B cell (primary cell): Measurements from ENCODE around the gene BLVRB. TPM values are rescaled to one million over a fixed set of nuclear protein-coding genes. Genes with fewer than 3 reads are reported as not detected.

Experiments used
- ATAC-seq: fragments of 200-7000 bp; cut with Tn5 transposase; one replicate; pipeline ENCODE4 v1.10.0; 2021; ENCODE audit warnings: low read depth, mild to moderate bottlenecking, moderate number of reproducible peaks, moderate library complexity
- CTCF ChIA-PET: fragments of 350-600 bp; sonication (Branson Sonifier 250); formaldehyde crosslinking; loops from one replicate; lab custom pipeline; 2021; ENCODE audit warnings: antibody characterized with exemption, inconsistent platforms; lab: Charles Lee
- POLR2A ChIA-PET: fragments of 350-600 bp; sonication (Branson Sonifier 250); formaldehyde crosslinking; loops from one replicate; lab custom pipeline; 2021; ENCODE audit warnings: antibody characterized with exemption; lab: Charles Lee
- DNase-seq: peaks from one replicate; pipeline ENCODE4 v3.0.0; 2013
- H2AFZ ChIP-seq: 2 replicates; pipeline ENCODE4 v1.6.1; 2012; ENCODE audit warnings: mild to moderate bottlenecking, low read depth, low read length; ENCODE audit not compliant: insufficient read depth, poor library complexity, severe bottlenecking
- H3K27ac ChIP-seq, 2 donors: 1 replicate in 1 of 2; 2 replicates in 1 of 2; pipeline ENCODE4 v1.5.1; 2012 to 2013; ENCODE audit warnings: low read length in 2 of 2, mild to moderate bottlenecking in 2 of 2, moderate library complexity in 1 of 2
- H3K27me3 ChIP-seq, 4 experiments: fragments of 200-600 bp in 1 of 4; sonication (generic) in 1 of 4; replicated peaks in 1 of 4; 1 replicate in 2 of 4; 2 replicates in 2 of 4; pipeline versions ENCODE4 v1.6.1 to v1.7.0; 2013 to 2016; ENCODE audit warnings: low read length in 3 of 4, mild to moderate bottlenecking in 2 of 4, mixed read lengths in 1 of 4, moderate library complexity in 1 of 4; ENCODE audit not compliant: insufficient read depth in 4 of 4, control insufficient read depth in 3 of 4; ENCODE audit errors: control extremely low read depth in 1 of 4
- H3K36me3 ChIP-seq, 2 experiments: replicated peaks in 1 of 2; 1 replicate in 1 of 2; 2 replicates in 1 of 2; pipeline versions ENCODE4 v1.6.1 to v1.7.1; 2013; ENCODE audit warnings: low read length in 1 of 2; ENCODE audit not compliant: insufficient read depth in 2 of 2, control insufficient read depth in 1 of 2; ENCODE audit errors: control extremely low read depth in 1 of 2, extremely low read depth in 1 of 2
- H3K4me1 ChIP-seq, 2 donors: fragments of 200-600 bp in 1 of 2; sonication (generic) in 1 of 2; 1 replicate in 1 of 2; 2 replicates in 1 of 2; pipeline versions ENCODE4 v1.5.1 to v1.6.1; 2013 to 2017; ENCODE audit warnings: low read length in 2 of 2; ENCODE audit not compliant: control insufficient read depth in 2 of 2, insufficient read depth in 2 of 2
- H3K4me2 ChIP-seq: replicated peaks from 2 replicates; pipeline ENCODE3; 2012; ENCODE audit warnings: mild to moderate bottlenecking, low read depth, low read length; ENCODE audit not compliant: poor library complexity, severe bottlenecking
- H3K4me3 ChIP-seq, 5 experiments: fragments of 200-600 bp in 1 of 5; sonication (generic) in 1 of 5; 1 replicate in 3 of 5; 2 replicates in 2 of 5; pipeline versions ENCODE4 v1.5.1 to v1.7.0; 2011 to 2016; ENCODE audit warnings: low read length in 4 of 5, mild to moderate bottlenecking in 4 of 5, low read depth in 2 of 5, control low read depth in 1 of 5, moderate library complexity in 1 of 5; ENCODE audit not compliant: insufficient read depth in 1 of 5; ENCODE audit errors: control extremely low read depth in 1 of 5, extremely low read depth in 1 of 5
- H3K79me2 ChIP-seq: fragments of 200-600 bp; sonication (generic); one replicate; pipeline ENCODE4 v1.6.0; 2016; ENCODE audit warnings: low read length; ENCODE audit not compliant: control insufficient read depth, insufficient read depth
- H3K9ac ChIP-seq: fragments of 200-600 bp; sonication (generic); 2 replicates; pipeline ENCODE4 v1.6.1; 2017; ENCODE audit warnings: mild to moderate bottlenecking, low read length, moderate library complexity
- H3K9me3 ChIP-seq, 3 donors: one replicate each; pipeline versions ENCODE4 v1.6.1 to v1.7.1; 2013; ENCODE audit warnings: low read length in 2 of 3; ENCODE audit not compliant: control insufficient read depth in 2 of 3, insufficient read depth in 1 of 3; ENCODE audit errors: control extremely low read depth in 1 of 3
- H4K20me1 ChIP-seq: 2 replicates; pipeline ENCODE4 v1.6.0; 2012; ENCODE audit warnings: mild to moderate bottlenecking, low read length; ENCODE audit not compliant: insufficient read depth, control insufficient read depth, poor library complexity, severe bottlenecking
- H3K27ac Mint-ChIP-seq: one replicate; pipeline ENCODE4 v1.8.0; 2021; ENCODE audit warnings: mixed read lengths
- H3K27me3 Mint-ChIP-seq: one replicate; pipeline ENCODE4 v1.8.0; 2021; ENCODE audit warnings: mixed read lengths
- H3K4me1 Mint-ChIP-seq: one replicate; pipeline ENCODE4 v1.8.0; 2021; ENCODE audit warnings: mixed read lengths
- H3K4me3 Mint-ChIP-seq: one replicate; pipeline ENCODE4 v1.8.0; 2021; ENCODE audit warnings: mixed read lengths
- H3K9me3 Mint-ChIP-seq: one replicate; pipeline ENCODE4 v1.8.0; 2022; ENCODE audit warnings: mixed read lengths; ENCODE audit not compliant: insufficient read depth
- EZH2 ChIP-seq: IDR thresholded peaks from 2 replicates; pipeline ENCODE4 v1.6.1; 2012; ENCODE audit warnings: borderline replicate concordance, low read depth, mild to moderate bottlenecking, moderate library complexity, low read length; ENCODE audit not compliant: insufficient read depth, poor library complexity, severe bottlenecking
- whole genome bisulfite sequencing: methylation state at CpG from one replicate; pipeline ENCODE4 v1.1.5; 2013; ENCODE audit warnings: missing lambda C conversion rate; ENCODE audit not compliant: insufficient coverage; 5-methylcytosine and 5-hydroxymethylcytosine counted together
- intact Hi-C: fragments of 100-400 bp; cut with micrococcal nuclease; formaldehyde crosslinking; loops from one replicate; pipeline ENCODE4 v1.10.0; 2022
- polyA plus RNA-seq: library from polyadenylated mRNA; depleted of rRNA; stranded (reverse); fragments of >200 nt; gene quantifications from 2 replicates; pipeline ENCODE4 v1.2.3, GENCODE V29; 2012
- total RNA-seq, 2 donors: library from RNA; stranded (reverse); fragments of 120-200 nt in 1 of 2; gene quantifications; 1 replicate in 1 of 2; 2 replicates in 1 of 2; pipeline versions ENCODE4 v1.2.3 to v1.2.4, GENCODE V29; 2013 to 2022
- TF ChIP-seq, protein P1 (sequence below): fragments of 200-600 bp; IDR thresholded peaks from one replicate; pipeline ENCODE4 v1.8.0; 2022; ENCODE audit warnings: antibody characterized with exemption, mild to moderate bottlenecking

The BLVRB gene
- total and polyA plus RNA-seq, 2 donors (not counting 1 experiment from before 2014, with no cell fraction given), result 14.2 to 23.2 TPM

DNA sequence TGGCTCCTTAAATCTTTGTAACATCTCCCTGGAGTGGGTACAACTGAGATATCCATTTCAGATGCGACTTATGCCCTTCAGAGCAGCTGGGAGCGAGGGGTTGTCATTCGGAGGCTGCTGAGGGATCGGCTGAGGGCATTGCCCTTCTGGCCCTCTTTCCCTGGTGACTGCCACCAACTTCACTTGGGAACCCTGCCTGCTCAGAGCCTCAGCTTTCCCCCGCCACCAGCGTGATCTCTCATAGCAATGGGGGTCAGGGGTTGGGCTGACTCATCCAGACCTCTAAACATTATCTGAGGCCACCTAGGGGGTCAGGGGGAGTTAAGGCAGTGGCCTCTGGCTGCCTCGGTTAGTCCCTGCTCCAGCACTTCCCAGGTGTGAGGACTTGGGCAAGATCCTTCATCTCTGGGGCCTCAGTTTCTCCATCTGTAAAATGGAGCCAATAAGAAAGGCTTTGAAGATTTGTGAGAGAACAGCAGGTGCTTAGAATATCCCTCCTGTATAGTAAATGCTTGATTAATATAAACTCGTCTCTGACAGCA lies 53.5 kb downstream of the BLVRB start:
- Histone ChIP-seq H3K4me3 (no peak overlapping the region), H3K4me1 (peaks cover 11 to 38% of the 10 kb centered on the region in 2 donors), H3K9ac (no peak overlapping the region), H3K79me2 (no peaks in the 10 kb centered on the region), H3K27ac (no peak overlapping the region), H4K20me1 (no peaks in the 10 kb centered on the region), H3K27me3 (peaks cover 0 to 2% (median 0%) of the 10 kb centered on the region in 4 experiments), H3K9me3 (no peaks in the 10 kb centered on the region), H3K36me3 (no peaks in the 10 kb centered on the region), H3K4me2 (no peak overlapping the region), H2AFZ (no peak overlapping the region)
- POLR2A ChIA-PET, result interaction anchor here (0.7 kb wide), 1 partner anchor 8 kb away, joined by 3 read pairs; no protein-coding TSS in a partner anchor
- no peak for DNase-seq
- ATAC-seq, result no peak
- Mint-ChIP-seq H3K4me3 (no peak overlapping the region), H3K27me3 (no peaks in the 10 kb centered on the region), H3K27ac (no peak overlapping the region), H3K4me1 (peaks cover 30% of the 10 kb centered on the region), H3K9me3 (no peaks in the 10 kb centered on the region)
- intact Hi-C loops, result no loop called here
- TF ChIP-seq EZH2, result no peak
- TF ChIP-seq, protein P1, sequence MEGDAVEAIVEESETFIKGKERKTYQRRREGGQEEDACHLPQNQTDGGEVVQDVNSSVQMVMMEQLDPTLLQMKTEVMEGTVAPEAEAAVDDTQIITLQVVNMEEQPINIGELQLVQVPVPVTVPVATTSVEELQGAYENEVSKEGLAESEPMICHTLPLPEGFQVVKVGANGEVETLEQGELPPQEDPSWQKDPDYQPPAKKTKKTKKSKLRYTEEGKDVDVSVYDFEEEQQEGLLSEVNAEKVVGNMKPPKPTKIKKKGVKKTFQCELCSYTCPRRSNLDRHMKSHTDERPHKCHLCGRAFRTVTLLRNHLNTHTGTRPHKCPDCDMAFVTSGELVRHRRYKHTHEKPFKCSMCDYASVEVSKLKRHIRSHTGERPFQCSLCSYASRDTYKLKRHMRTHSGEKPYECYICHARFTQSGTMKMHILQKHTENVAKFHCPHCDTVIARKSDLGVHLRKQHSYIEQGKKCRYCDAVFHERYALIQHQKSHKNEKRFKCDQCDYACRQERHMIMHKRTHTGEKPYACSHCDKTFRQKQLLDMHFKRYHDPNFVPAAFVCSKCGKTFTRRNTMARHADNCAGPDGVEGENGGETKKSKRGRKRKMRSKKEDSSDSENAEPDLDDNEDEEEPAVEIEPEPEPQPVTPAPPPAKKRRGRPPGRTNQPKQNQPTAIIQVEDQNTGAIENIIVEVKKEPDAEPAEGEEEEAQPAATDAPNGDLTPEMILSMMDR, result no peak
- CTCF ChIA-PET, result interaction anchor here (0.6 to 1.8 kb wide), 4 partner anchors 8 to 271 kb away, joined by 3 to 10 read pairs (median 4); no protein-coding TSS in a partner anchor
- WGBS, result 98% methylated on average over 4 of the region's 8 CpGs

DNA sequence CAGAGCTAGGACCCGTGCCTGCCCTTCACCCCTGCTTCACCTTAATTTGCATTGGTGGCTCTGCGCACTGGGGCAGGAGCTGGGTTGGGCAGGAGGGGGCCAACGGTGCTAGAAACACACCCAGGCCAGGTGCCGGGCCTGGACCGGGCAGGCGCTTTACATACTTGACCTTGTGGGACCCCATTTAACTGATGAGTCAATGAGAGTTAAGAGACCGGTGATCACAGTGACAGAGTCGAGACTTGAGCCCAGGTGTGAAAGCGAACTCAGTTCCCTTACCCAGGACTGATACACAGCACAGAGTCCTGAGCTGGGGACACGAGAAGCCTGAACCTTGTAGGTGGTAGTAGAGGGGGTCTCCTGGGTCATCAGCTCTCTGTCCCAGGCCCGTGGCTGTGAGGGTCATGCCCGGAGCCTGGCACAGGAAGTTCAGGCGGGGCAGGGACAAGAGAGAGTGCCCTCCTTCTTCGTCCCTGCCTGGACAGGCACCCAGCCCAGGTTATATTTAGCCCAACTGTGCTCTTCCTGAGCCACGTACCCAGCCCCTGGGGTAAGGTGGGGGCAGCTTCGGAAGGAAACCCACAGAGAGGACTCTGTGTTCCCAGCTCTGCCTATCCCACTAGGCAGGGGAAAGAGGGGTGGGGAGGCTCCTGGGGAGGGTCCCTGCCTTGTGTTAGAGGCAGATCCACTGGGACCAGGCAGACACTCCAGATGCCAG lies 54.3 kb downstream of the BLVRB start:
- Histone ChIP-seq H3K27ac (peak overlapping the region; percentile 3 to 48), H3K9ac (no peak overlapping the region), H3K27me3 (peaks cover 0 to 2% (median 0%) of the 10 kb centered on the region in 4 experiments), H4K20me1 (no peaks in the 10 kb centered on the region), H3K4me1 (peaks cover 10 to 36% of the 10 kb centered on the region in 2 donors), H3K36me3 (no peaks in the 10 kb centered on the region), H3K4me3 (no peak overlapping the region), H3K9me3 (no peaks in the 10 kb centered on the region), H2AFZ (peak overlapping the region; percentile 13), H3K4me2 (peak overlapping the region; percentile 38), H3K79me2 (no peaks in the 10 kb centered on the region)
- ATAC-seq (peak; percentile 33), DNase-seq (no peak)
- CTCF ChIA-PET, result interaction anchor here (0.6 to 1.8 kb wide), 2 partner anchors 9 to 10 kb away, joined by 4 to 10 read pairs; no protein-coding TSS in a partner anchor
- Mint-ChIP-seq H3K4me1 (peaks cover 30% of the 10 kb centered on the region), H3K27ac (peak overlapping the region; percentile 20), H3K27me3 (no peaks in the 10 kb centered on the region), H3K4me3 (peak overlapping the region; percentile 50), H3K9me3 (no peaks in the 10 kb centered on the region)
- POLR2A ChIA-PET, result interaction anchor here (0.6 to 1.1 kb wide), 3 partner anchors 9 to 159 kb away, joined by 3 to 4 read pairs (median 4); partner anchors contain the start of gene SERTAD3
- intact Hi-C loops, result no loop called here
- no peak for TF ChIP-seq EZH2
- TF ChIP-seq, protein P1, result no peak
- 35% methylated on average over 11 of the region's 16 CpGs for WGBS
